Measurements from ENCODE around the gene TOR4A. TPM values are rescaled to one million over a fixed set of nuclear protein-coding genes. Genes with fewer than 3 reads are reported as not detected.
A peak's percentile ranks its signal among the peaks of the same experiment; 100 is the strongest.

TOR4A gene
- 0.85 to 3.5 TPM (median 3.4 TPM) in 3 replicates for total RNA-seq
- long read RNA-seq, full-length matches to known transcripts: 3 of 7 reads
- long read RNA-seq, partial matches to known transcripts: 4 of 7 reads
- long read RNA-seq, other reads (novel, unspliced or antisense): 0 of 7 reads

- Mint-ChIP-seq H3K27me3 (ENCODE audit: low read depth) (no peaks in the 10 kb centered on the region), H3K4me1 (ENCODE audit: low read depth) (peaks cover 31% of the 10 kb centered on the region), H3K4me3 (ENCODE audit: unreplicated experiment) (peak within 1 kb of the TSS; percentile 61), H3K36me3 (ENCODE audit: low read depth) (peaks cover 3% of the 10 kb centered on the region), H3K9me3 (ENCODE audit: low read depth) (no peaks in the 10 kb centered on the region), H3K27ac (ENCODE audit: unreplicated experiment) (peak within 1 kb of the TSS; percentile 91)
- peak; percentile 93 for DNase-seq (ENCODE audit: low spot score)
- peak; percentile 18 for TF ChIP-seq CTCF (IDR thresholded peaks at IDR 0.05)
These were observed at the start of gene TOR4A for GRCh38 chr9:137277329-137278041. Gene TOR4A, plus strand, starts transcription at chr9:137277726. Its CDS starts 964 bp downstream, at chr9:137278690.

- TF ChIP-seq CTCF (IDR thresholded peaks at IDR 0.05): no peak
- Mint-ChIP-seq H3K27me3 (ENCODE audit: low read depth) (peaks cover 2% of the 10 kb centered on the region), H3K4me3 (ENCODE audit: unreplicated experiment) (no peak overlapping the region), H3K36me3 (ENCODE audit: low read depth) (no peaks in the 10 kb centered on the region), H3K9me3 (ENCODE audit: low read depth) (no peaks in the 10 kb centered on the region), H3K27ac (ENCODE audit: unreplicated experiment) (no peak overlapping the region), H3K4me1 (ENCODE audit: low read depth) (peaks cover 11% of the 10 kb centered on the region)
- DNase-seq (ENCODE audit: low spot score): no peak
These were observed 49.5 kb upstream of the TOR4A start for GRCh38 chr9:137227853-137228505.

GRCh38 chr9:137228506-137228967 is 49.0 kb upstream of the TOR4A start:
- no peak overlapping the region for H3K27ac Mint-ChIP-seq (ENCODE audit: unreplicated experiment)
- no peaks in the 10 kb centered on the region for H3K36me3 Mint-ChIP-seq (ENCODE audit: low read depth)
- TF ChIP-seq CTCF (IDR thresholded peaks at IDR 0.05): no peak

GRCh38 chr9:137228968-137229896 is 48.3 kb upstream of the TOR4A start:
- Mint-ChIP-seq H3K27me3 (ENCODE audit: low read depth) (peaks cover 2% of the 10 kb centered on the region), H3K4me3 (ENCODE audit: unreplicated experiment) (no peak overlapping the region), H3K36me3 (ENCODE audit: low read depth) (no peaks in the 10 kb centered on the region), H3K27ac (ENCODE audit: unreplicated experiment) (no peak overlapping the region), H3K4me1 (ENCODE audit: low read depth) (peaks cover 6% of the 10 kb centered on the region), H3K9me3 (ENCODE audit: low read depth) (no peaks in the 10 kb centered on the region)
- no peak for TF ChIP-seq CTCF (IDR thresholded peaks at IDR 0.05)
- DNase-seq (ENCODE audit: low spot score): no peak

More at GRCh38 chr9:137228506-137228967, 49.0 kb upstream of the TOR4A start:
- Mint-ChIP-seq H3K27me3 (ENCODE audit: low read depth) (peaks cover 2% of the 10 kb centered on the region), H3K9me3 (ENCODE audit: low read depth) (no peaks in the 10 kb centered on the region), H3K4me1 (ENCODE audit: low read depth) (peaks cover 9% of the 10 kb centered on the region), H3K4me3 (ENCODE audit: unreplicated experiment) (no peak overlapping the region)
- DNase-seq (ENCODE audit: low spot score): no peak
